ENCODE results near the gene ANGEL2. TPM values are rescaled to one million over a fixed set of nuclear protein-coding genes. Genes with fewer than 3 reads are reported as not detected.

Gene ANGEL2
- total RNA-seq (10 to 100 TPM; 50.9 to 63.9 TPM), polyA plus RNA-seq (ENCODE audit: insufficient read length in 2 of 2) (10 to 100 TPM; 38.4 to 43.8 TPM)
- long read RNA-seq, donor 1, partial matches to known transcripts, result 0 of 3 reads
- long read RNA-seq, donor 1, other reads (novel, unspliced or antisense), result 0 of 3 reads
- long read RNA-seq, donor 2, full-length matches to known transcripts, result 1 of 1 reads
- long read RNA-seq, donor 2, partial matches to known transcripts, result 0 of 1 reads
- long read RNA-seq, donor 2, other reads (novel, unspliced or antisense), result 0 of 1 reads
- long read RNA-seq, donor 3, result 0 reads
- long read RNA-seq, donor 4, result 0 reads

- WGBS (ENCODE audit: insufficient coverage), result under 1% methylated on average over 58 of the region's 66 CpGs
- H3K27me3 ChIP-seq (ENCODE audit: control insufficient read depth, insufficient read depth, low read length), result no peaks in the 10 kb centered on the region
- peak within 1 kb of the TSS; percentile 98 for H3K27ac ChIP-seq (ENCODE audit: low read depth, low read length)
- H3K4me3 ChIP-seq (ENCODE audit: low read depth, low read length), result peak within 1 kb of the TSS; percentile 92
- no peaks in the 10 kb centered on the region for H3K9me3 ChIP-seq (ENCODE audit: control insufficient read depth, insufficient read depth, low read length)
- H3K36me3 ChIP-seq (ENCODE audit: control insufficient read depth, insufficient read depth, low read length), result no peaks in the 10 kb centered on the region
- peaks cover 6% of the 10 kb centered on the region for H3K4me1 ChIP-seq (ENCODE audit: control insufficient read depth, insufficient read depth, low read length)
- DNase-seq (ENCODE audit: low read depth in 4 of 6, low spot score in 6 of 6), result peak; percentile 94 to 99 (median 98)
Observed at GRCh38 chr1:213015099-213016050, at the start of gene ANGEL2. Gene ANGEL2 (minus strand): TSS chr1:213015867. CDS start chr1:213015671, 196 bp downstream.

GRCh38 chr1:213061263-213061662 is 45.6 kb upstream of the ANGEL2 start:
- peaks cover 2% of the 10 kb centered on the region for H3K9me3 ChIP-seq (ENCODE audit: control insufficient read depth, insufficient read depth, low read length)
- 80% methylated on average over 1 of the region's 1 CpG for WGBS (ENCODE audit: insufficient coverage)
- no peak overlapping the region for H3K27ac ChIP-seq (ENCODE audit: low read depth, low read length)
- no peak overlapping the region for H3K4me3 ChIP-seq (ENCODE audit: low read depth, low read length)
- no peaks in the 10 kb centered on the region for H3K27me3 ChIP-seq (ENCODE audit: control insufficient read depth, insufficient read depth, low read length)
- peaks cover 3% of the 10 kb centered on the region for H3K4me1 ChIP-seq (ENCODE audit: control insufficient read depth, insufficient read depth, low read length)
- no peak for DNase-seq (ENCODE audit: low read depth in 4 of 6, low spot score in 6 of 6)
- H3K36me3 ChIP-seq (ENCODE audit: control insufficient read depth, insufficient read depth, low read length), result no peaks in the 10 kb centered on the region

- Histone ChIP-seq H3K27ac (ENCODE audit: low read depth, low read length) (no peak overlapping the region), H3K27me3 (ENCODE audit: control insufficient read depth, insufficient read depth, low read length) (no peaks in the 10 kb centered on the region), H3K9me3 (ENCODE audit: control insufficient read depth, insufficient read depth, low read length) (peaks cover 2% of the 10 kb centered on the region), H3K36me3 (ENCODE audit: control insufficient read depth, insufficient read depth, low read length) (no peaks in the 10 kb centered on the region), H3K4me3 (ENCODE audit: low read depth, low read length) (no peak overlapping the region), H3K4me1 (ENCODE audit: control insufficient read depth, insufficient read depth, low read length) (peaks cover 3% of the 10 kb centered on the region)
- DNase-seq (ENCODE audit: low read depth in 4 of 6, low spot score in 6 of 6), result no peak
- 83% methylated on average over 2 of the region's 2 CpGs for WGBS (ENCODE audit: insufficient coverage)
Observed at GRCh38 chr1:213060836-213061235, 45.2 kb upstream of the ANGEL2 start.

- no peaks in the 10 kb centered on the region for H3K27me3 ChIP-seq (ENCODE audit: control insufficient read depth, insufficient read depth, low read length)
- H3K4me3 ChIP-seq (ENCODE audit: low read depth, low read length), result no peak overlapping the region
- H3K36me3 ChIP-seq (ENCODE audit: control insufficient read depth, insufficient read depth, low read length), result no peaks in the 10 kb centered on the region
- no peak overlapping the region for H3K27ac ChIP-seq (ENCODE audit: low read depth, low read length)
- WGBS (ENCODE audit: insufficient coverage), result no CpG with 5 or more reads among the region's 5 CpGs
- H3K9me3 ChIP-seq (ENCODE audit: control insufficient read depth, insufficient read depth, low read length), result peaks cover 2% of the 10 kb centered on the region
- H3K4me1 ChIP-seq (ENCODE audit: control insufficient read depth, insufficient read depth, low read length), result peaks cover 4% of the 10 kb centered on the region
- no peak for DNase-seq (ENCODE audit: low read depth in 4 of 6, low spot score in 6 of 6)
Observed at GRCh38 chr1:213057264-213058059, 41.8 kb upstream of the ANGEL2 start.

GRCh38 chr1:213055767-213056166 is 40.1 kb upstream of the ANGEL2 start:
- no peak for DNase-seq (ENCODE audit: low read depth in 4 of 6, low spot score in 6 of 6)
- Histone ChIP-seq H3K4me3 (ENCODE audit: low read depth, low read length) (no peak overlapping the region), H3K27me3 (ENCODE audit: control insufficient read depth, insufficient read depth, low read length) (no peaks in the 10 kb centered on the region), H3K36me3 (ENCODE audit: control insufficient read depth, insufficient read depth, low read length) (no peaks in the 10 kb centered on the region), H3K4me1 (ENCODE audit: control insufficient read depth, insufficient read depth, low read length) (peaks cover 4% of the 10 kb centered on the region), H3K27ac (ENCODE audit: low read depth, low read length) (no peak overlapping the region), H3K9me3 (ENCODE audit: control insufficient read depth, insufficient read depth, low read length) (peaks cover 2% of the 10 kb centered on the region)
- WGBS (ENCODE audit: insufficient coverage), result 90% methylated on average over 2 of the region's 3 CpGs

GRCh38 chr1:213054733-213055591 is 39.3 kb upstream of the ANGEL2 start:
- no peaks in the 10 kb centered on the region for H3K27me3 ChIP-seq (ENCODE audit: control insufficient read depth, insufficient read depth, low read length)
- H3K9me3 ChIP-seq (ENCODE audit: control insufficient read depth, insufficient read depth, low read length), result peaks cover 2% of the 10 kb centered on the region
- peaks cover 4% of the 10 kb centered on the region for H3K4me1 ChIP-seq (ENCODE audit: control insufficient read depth, insufficient read depth, low read length)
- no peak for DNase-seq (ENCODE audit: low read depth in 4 of 6, low spot score in 6 of 6)
- H3K4me3 ChIP-seq (ENCODE audit: low read depth, low read length), result no peak overlapping the region
- H3K27ac ChIP-seq (ENCODE audit: low read depth, low read length), result no peak overlapping the region
- H3K36me3 ChIP-seq (ENCODE audit: control insufficient read depth, insufficient read depth, low read length), result no peaks in the 10 kb centered on the region

GRCh38 chr1:213054142-213054541 is 38.5 kb upstream of the ANGEL2 start:
- WGBS (ENCODE audit: insufficient coverage), result no CpG with 5 or more reads among the region's 2 CpGs
- H3K36me3 ChIP-seq (ENCODE audit: control insufficient read depth, insufficient read depth, low read length), result no peaks in the 10 kb centered on the region
- DNase-seq (ENCODE audit: low read depth in 4 of 6, low spot score in 6 of 6), result no peak
- peaks cover under 1% of the 10 kb centered on the region for H3K9me3 ChIP-seq (ENCODE audit: control insufficient read depth, insufficient read depth, low read length)
- H3K4me3 ChIP-seq (ENCODE audit: low read depth, low read length), result no peak overlapping the region
- peaks cover 2% of the 10 kb centered on the region for H3K27me3 ChIP-seq (ENCODE audit: control insufficient read depth, insufficient read depth, low read length)
- H3K4me1 ChIP-seq (ENCODE audit: control insufficient read depth, insufficient read depth, low read length), result peaks cover 4% of the 10 kb centered on the region
- H3K27ac ChIP-seq (ENCODE audit: low read depth, low read length), result no peak overlapping the region

- no peak for DNase-seq (ENCODE audit: low read depth in 4 of 6, low spot score in 6 of 6)
- no peaks in the 10 kb centered on the region for H3K9me3 ChIP-seq (ENCODE audit: control insufficient read depth, insufficient read depth, low read length)
- H3K4me3 ChIP-seq (ENCODE audit: low read depth, low read length), result no peak overlapping the region
- no peaks in the 10 kb centered on the region for H3K36me3 ChIP-seq (ENCODE audit: control insufficient read depth, insufficient read depth, low read length)
- H3K27ac ChIP-seq (ENCODE audit: low read depth, low read length), result no peak overlapping the region
- peaks cover 4% of the 10 kb centered on the region for H3K4me1 ChIP-seq (ENCODE audit: control insufficient read depth, insufficient read depth, low read length)
- H3K27me3 ChIP-seq (ENCODE audit: control insufficient read depth, insufficient read depth, low read length), result peaks cover 2% of the 10 kb centered on the region
Observed at GRCh38 chr1:213053455-213053854, 37.8 kb upstream of the ANGEL2 start.

GRCh38 chr1:213051881-213052202 is 36.2 kb upstream of the ANGEL2 start:
- 50% methylated on average over 1 of the region's 2 CpGs for WGBS (ENCODE audit: insufficient coverage)

More at GRCh38 chr1:213051881-213052202, 36.2 kb upstream of the ANGEL2 start:
- H3K4me1 ChIP-seq (ENCODE audit: control insufficient read depth, insufficient read depth, low read length), result peaks cover 4% of the 10 kb centered on the region
- no peaks in the 10 kb centered on the region for H3K36me3 ChIP-seq (ENCODE audit: control insufficient read depth, insufficient read depth, low read length)
- H3K27ac ChIP-seq (ENCODE audit: low read depth, low read length), result no peak overlapping the region
- peaks cover 2% of the 10 kb centered on the region for H3K27me3 ChIP-seq (ENCODE audit: control insufficient read depth, insufficient read depth, low read length)
- H3K4me3 ChIP-seq (ENCODE audit: low read depth, low read length), result peak overlapping the region; percentile 95
- DNase-seq (ENCODE audit: low read depth in 4 of 6, low spot score in 6 of 6), result no peak
- no peaks in the 10 kb centered on the region for H3K9me3 ChIP-seq (ENCODE audit: control insufficient read depth, insufficient read depth, low read length)

Data from spinal cord (tissue), 10 donors.